ENCODE results near the gene CX3CL1. TPM values are rescaled to one million over a fixed set of nuclear protein-coding genes. Genes with fewer than 3 reads are reported as not detected.

Gene CX3CL1
- total and polyA plus RNA-seq, 2 donors (not counting 1 experiment from before 2014, with no cell fraction given) = not detected

DNA sequence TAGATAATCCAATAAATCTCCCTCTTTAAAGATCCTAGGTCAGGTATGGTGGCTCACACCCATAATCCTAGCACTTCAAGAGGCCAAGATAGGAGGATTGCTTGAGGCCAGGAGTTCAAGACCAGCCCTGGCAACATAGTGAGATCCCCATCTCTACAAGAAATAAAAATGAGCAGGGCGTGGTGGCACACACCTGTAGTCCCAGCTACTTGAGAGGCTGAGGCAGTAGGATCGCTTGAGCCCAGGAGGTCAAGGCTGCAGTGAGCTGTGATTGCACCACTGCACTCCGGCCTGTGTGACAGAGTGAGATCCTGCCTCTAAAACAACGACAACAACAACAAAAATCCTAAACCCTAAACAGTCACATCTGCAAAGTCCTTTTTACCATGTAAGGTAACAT lies 15.7 kb upstream of the CX3CL1 start:
- TF ChIP-seq CTCF (IDR thresholded peaks at IDR 0.05) = no peak
- no peak for TF ChIP-seq EZH2 (IDR thresholded peaks at IDR 0.05; ENCODE audit: borderline replicate concordance, insufficient read depth, low read depth, low read length, poor library complexity, severe bottlenecking)
- ChIA-PET POLR2A (no interaction called here), CTCF (interaction anchor here (1.1 kb wide), 1 partner anchor 29 kb away, joined by 3 read pairs; no protein-coding TSS in a partner anchor)
- no peaks in the 10 kb centered on the region for H3K9me3 Mint-ChIP-seq (ENCODE audit: insufficient read depth)
- Histone ChIP-seq H3K4me1 (ENCODE audit: control insufficient read depth in 2 of 2, insufficient read depth in 2 of 2, low read length in 2 of 2) (peaks cover 8 to 16% of the 10 kb centered on the region in 2 donors), H4K20me1 (ENCODE audit: control insufficient read depth, insufficient read depth, low read length, poor library complexity, severe bottlenecking) (no peaks in the 10 kb centered on the region), H3K79me2 (ENCODE audit: control insufficient read depth, insufficient read depth, low read length) (no peaks in the 10 kb centered on the region), H3K27ac (ENCODE audit: low read length in 2 of 2) (no peak overlapping the region), H3K36me3 (replicated peaks in 1 of 2; ENCODE audit: control extremely low read depth in 1 of 2, control insufficient read depth in 1 of 2, extremely low read depth in 1 of 2, insufficient read depth in 2 of 2, low read length in 1 of 2) (no peaks in the 10 kb centered on the region), H3K27me3 (replicated peaks in 1 of 4; ENCODE audit: control extremely low read depth in 1 of 4, control insufficient read depth in 3 of 4, insufficient read depth in 4 of 4, low read length in 3 of 4) (peaks cover 0 to 2% (median 0%) of the 10 kb centered on the region in 4 experiments), H3K9me3 (ENCODE audit: control extremely low read depth in 1 of 3, control insufficient read depth in 2 of 3, insufficient read depth in 1 of 3, low read length in 2 of 3) (no peaks in the 10 kb centered on the region), H3K4me3 (ENCODE audit: control extremely low read depth in 1 of 5, extremely low read depth in 1 of 5, insufficient read depth in 1 of 5, low read depth in 2 of 5, low read length in 4 of 5) (no peak overlapping the region), H2AFZ (ENCODE audit: insufficient read depth, low read depth, low read length, poor library complexity, severe bottlenecking) (no peak overlapping the region), H3K4me2 (replicated peaks; ENCODE audit: low read depth, low read length, poor library complexity, severe bottlenecking) (no peak overlapping the region), H3K9ac (ENCODE audit: low read length) (no peak overlapping the region)
- intact Hi-C loops (cut with micrococcal nuclease) = no loop called here
- H3K4me1 Mint-ChIP-seq = peaks cover 26% of the 10 kb centered on the region
- H3K27me3 Mint-ChIP-seq = peaks cover 6% of the 10 kb centered on the region
- ATAC-seq (ENCODE audit: low read depth) = no peak
- no peak overlapping the region for H3K27ac Mint-ChIP-seq
- no peak overlapping the region for H3K4me3 Mint-ChIP-seq
- 100% methylated on average over 3 of the region's 4 CpGs for whole genome bisulfite sequencing (ENCODE audit: insufficient coverage)
- no peak for DNase-seq

GRCh38 chr16:57357330-57358085 lies 14.8 kb upstream of the CX3CL1 start:
- DNase-seq = no peak

More at GRCh38 chr16:57357330-57358085, 14.8 kb upstream of the CX3CL1 start:
- no peaks in the 10 kb centered on the region for H3K79me2 ChIP-seq (ENCODE audit: control insufficient read depth, insufficient read depth, low read length)
- intact Hi-C loops (cut with micrococcal nuclease) = loop anchor here (1.0 kb wide), 1 partner anchor 8 kb away; no protein-coding TSS in a partner anchor
- Mint-ChIP-seq H3K4me3 (peak overlapping the region; percentile 30), H3K9me3 (ENCODE audit: insufficient read depth) (no peaks in the 10 kb centered on the region), H3K27ac (peak overlapping the region; percentile 64), H3K27me3 (no peaks in the 10 kb centered on the region), H3K4me1 (peaks cover 23% of the 10 kb centered on the region)
- no peak overlapping the region for H3K27ac ChIP-seq (ENCODE audit: low read length in 2 of 2)
- H3K4me3 ChIP-seq (ENCODE audit: control extremely low read depth in 1 of 5, extremely low read depth in 1 of 5, insufficient read depth in 1 of 5, low read depth in 2 of 5, low read length in 4 of 5) = no peak overlapping the region
- CTCF ChIA-PET = interaction anchor here (0.7 to 1.5 kb wide), 3 partner anchors 38 to 60 kb away, joined by 3 to 6 read pairs (median 4); no protein-coding TSS in a partner anchor
- H3K27me3 ChIP-seq (replicated peaks in 1 of 4; ENCODE audit: control extremely low read depth in 1 of 4, control insufficient read depth in 3 of 4, insufficient read depth in 4 of 4, low read length in 3 of 4) = no peaks in the 10 kb centered on the region
- 49% methylated on average over 7 of the region's 9 CpGs for WGBS (ENCODE audit: insufficient coverage)
- no peak for TF ChIP-seq EZH2 (IDR thresholded peaks at IDR 0.05; ENCODE audit: borderline replicate concordance, insufficient read depth, low read depth, low read length, poor library complexity, severe bottlenecking)
- no peak for TF ChIP-seq CTCF (IDR thresholded peaks at IDR 0.05)
- no peak overlapping the region for H3K9ac ChIP-seq (ENCODE audit: low read length)
- H3K4me2 ChIP-seq (replicated peaks; ENCODE audit: low read depth, low read length, poor library complexity, severe bottlenecking) = no peak overlapping the region
- no peaks in the 10 kb centered on the region for H3K36me3 ChIP-seq (replicated peaks in 1 of 2; ENCODE audit: control extremely low read depth in 1 of 2, control insufficient read depth in 1 of 2, extremely low read depth in 1 of 2, insufficient read depth in 2 of 2, low read length in 1 of 2)
- peaks cover 8 to 16% of the 10 kb centered on the region in 2 donors for H3K4me1 ChIP-seq (ENCODE audit: control insufficient read depth in 2 of 2, insufficient read depth in 2 of 2, low read length in 2 of 2)
- no peaks in the 10 kb centered on the region for H3K9me3 ChIP-seq (ENCODE audit: control extremely low read depth in 1 of 3, control insufficient read depth in 2 of 3, insufficient read depth in 1 of 3, low read length in 2 of 3)
- peak; percentile 32 for ATAC-seq (ENCODE audit: low read depth)
- no peak overlapping the region for H2AFZ ChIP-seq (ENCODE audit: insufficient read depth, low read depth, low read length, poor library complexity, severe bottlenecking)
- POLR2A ChIA-PET = interaction anchor here (0.6 kb wide), 1 partner anchor 10 kb away, joined by 7 read pairs; no protein-coding TSS in a partner anchor
- no peaks in the 10 kb centered on the region for H4K20me1 ChIP-seq (ENCODE audit: control insufficient read depth, insufficient read depth, low read length, poor library complexity, severe bottlenecking)

Data from B cell (primary cell).